ENCODE measurements around the gene NME2. TPM values are rescaled to one million over a fixed set of nuclear protein-coding genes. Genes with fewer than 3 reads are reported as not detected.

Gene NME2
- polyA plus RNA-seq, 1 experiment: 835 TPM

DNA sequence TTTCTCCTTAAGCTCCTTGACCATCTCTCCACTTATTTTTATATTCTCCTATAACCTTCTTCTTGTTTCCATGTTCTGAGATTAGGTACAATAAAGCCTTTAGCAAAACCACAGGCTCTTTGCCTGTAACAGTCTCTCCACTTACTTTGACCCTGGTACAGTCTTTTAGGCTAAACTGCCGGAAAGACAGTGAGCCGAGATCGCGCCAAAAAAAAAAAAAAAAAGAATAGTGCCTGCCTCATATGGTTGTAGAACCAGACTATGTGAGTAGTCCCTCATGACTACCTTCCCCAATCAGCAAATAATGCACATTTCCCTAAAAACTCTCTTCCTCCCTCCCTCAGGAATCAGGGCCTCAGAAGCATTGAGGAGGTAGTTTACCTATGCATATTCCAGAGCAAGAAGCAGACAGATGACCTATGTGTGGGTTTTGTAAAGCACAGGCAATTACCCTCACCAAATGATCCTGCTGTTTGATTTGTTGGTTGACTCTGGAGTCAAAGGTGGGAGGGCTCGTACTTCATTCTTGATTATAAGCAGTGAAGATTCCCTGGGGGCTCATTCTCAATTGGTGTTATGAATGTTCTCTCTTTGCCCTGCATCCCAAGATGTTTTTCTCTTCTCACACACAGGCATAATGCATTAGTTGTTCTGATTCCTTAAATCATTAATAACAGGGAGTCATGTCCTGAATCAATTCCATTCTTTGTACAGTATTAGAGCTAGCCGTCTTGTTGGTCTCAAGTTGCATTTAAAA lies 21.8 kb upstream of the NME2 start:
- DNase-seq (ENCODE audit: low read depth): no peak
- no peak for TF ChIP-seq CTCF (IDR thresholded peaks at IDR 0.05; ENCODE audit: insufficient read depth, low read depth, low read length)
- CTCF ChIA-PET: interaction anchor here (2.5 kb wide), 1 partner anchor 9 kb away, joined by 8 read pairs; the partner anchor contains the start of gene NME1
- POLR2A ChIA-PET: no interaction called here
- Histone ChIP-seq H3K27me3 (ENCODE audit: control insufficient read depth, insufficient read depth, low read length) (no peaks in the 10 kb centered on the region), H3K36me3 (ENCODE audit: control insufficient read depth, insufficient read depth, low read length) (no peaks in the 10 kb centered on the region), H3K4me3 (ENCODE audit: low read depth, low read length) (no peak overlapping the region)

GRCh38 chr17:51147650-51148049 lies 18.6 kb upstream of the NME2 start:
- DNase-seq (ENCODE audit: low read depth): no peak
- TF ChIP-seq CTCF (IDR thresholded peaks at IDR 0.05; ENCODE audit: insufficient read depth, low read depth, low read length): no peak

GRCh38 chr17:51149163-51149562 lies 17.0 kb upstream of the NME2 start:
- H3K36me3 ChIP-seq (ENCODE audit: control insufficient read depth, insufficient read depth, low read length): no peaks in the 10 kb centered on the region
- no peak for TF ChIP-seq CTCF (IDR thresholded peaks at IDR 0.05; ENCODE audit: insufficient read depth, low read depth, low read length)
- H3K4me3 ChIP-seq (ENCODE audit: low read depth, low read length): no peak overlapping the region
- CTCF ChIA-PET: no interaction called here
- DNase-seq (ENCODE audit: low read depth): no peak
- no peaks in the 10 kb centered on the region for H3K27me3 ChIP-seq (ENCODE audit: control insufficient read depth, insufficient read depth, low read length)
- POLR2A ChIA-PET: no interaction called here

More at GRCh38 chr17:51147650-51148049, 18.6 kb upstream of the NME2 start:
- POLR2A ChIA-PET: no interaction called here
- CTCF ChIA-PET: interaction anchor here (0.6 to 1.1 kb wide), 4 partner anchors 13 to 146 kb away, joined by 3 to 5 read pairs (median 4); no protein-coding TSS in a partner anchor
- Histone ChIP-seq H3K4me3 (ENCODE audit: low read depth, low read length) (no peak overlapping the region), H3K27me3 (ENCODE audit: control insufficient read depth, insufficient read depth, low read length) (no peaks in the 10 kb centered on the region), H3K36me3 (ENCODE audit: control insufficient read depth, insufficient read depth, low read length) (no peaks in the 10 kb centered on the region)

DNA sequence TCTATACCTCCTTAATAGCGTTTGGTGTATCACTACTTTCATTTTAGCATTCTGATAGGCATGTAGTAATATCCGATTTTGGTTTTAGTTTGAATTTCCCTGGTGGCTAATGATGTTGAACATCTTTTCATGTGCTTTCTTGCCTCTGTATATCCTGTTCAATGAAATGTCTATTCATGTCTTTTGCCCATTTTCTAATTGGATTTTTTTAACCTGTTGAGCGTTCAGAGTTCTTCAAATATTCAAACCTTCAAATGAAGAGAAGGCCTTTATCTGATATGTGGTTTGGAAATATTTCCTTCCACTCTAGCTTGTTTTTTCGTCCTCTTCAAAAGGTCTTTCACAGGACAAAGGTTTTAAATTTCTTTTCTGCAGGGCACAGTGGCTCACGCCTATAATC lies 15.3 kb upstream of the NME2 start:
- Histone ChIP-seq H3K36me3 (ENCODE audit: control insufficient read depth, insufficient read depth, low read length) (no peaks in the 10 kb centered on the region), H3K4me3 (ENCODE audit: low read depth, low read length) (no peak overlapping the region), H3K27me3 (ENCODE audit: control insufficient read depth, insufficient read depth, low read length) (no peaks in the 10 kb centered on the region)
- no peak for TF ChIP-seq CTCF (IDR thresholded peaks at IDR 0.05; ENCODE audit: insufficient read depth, low read depth, low read length)
- DNase-seq (ENCODE audit: low read depth): no peak
- ChIA-PET POLR2A (no interaction called here), CTCF (interaction anchor here (0.6 kb wide), 1 partner anchor 168 kb away, joined by 3 read pairs; no protein-coding TSS in a partner anchor)

GRCh38 chr17:51152766-51153209 lies 13.4 kb upstream of the NME2 start:
- peak overlapping the region; percentile 24 for H3K4me3 ChIP-seq (ENCODE audit: low read depth, low read length)
- no peak for DNase-seq (ENCODE audit: low read depth)
- CTCF ChIA-PET: interaction anchor here (0.6 to 2.8 kb wide), 37 partner anchors 9 to 603 kb away, joined by 3 to 78 read pairs (median 4); partner anchors contain the start of gene SPAG9
- no peaks in the 10 kb centered on the region for H3K27me3 ChIP-seq (ENCODE audit: control insufficient read depth, insufficient read depth, low read length)
- no peak for TF ChIP-seq CTCF (IDR thresholded peaks at IDR 0.05; ENCODE audit: insufficient read depth, low read depth, low read length)
- POLR2A ChIA-PET: no interaction called here
- peaks cover 1% of the 10 kb centered on the region; the same call in 1 of the 2 replicates for H3K36me3 ChIP-seq (ENCODE audit: control insufficient read depth, insufficient read depth, low read length)
